ENCODE measurements around the gene BCL2L12. TPM values are rescaled to one million over a fixed set of nuclear protein-coding genes. Genes with fewer than 3 reads are reported as not detected.
A peak's percentile ranks its signal among the peaks of the same experiment; 100 is the strongest.

The BCL2L12 gene
- total and polyA plus RNA-seq, 2 donors (not counting 3 experiments of a cell fraction or from before 2014, with no cell fraction given): 49.8 to 58.5 TPM

GRCh38 chr19:49690079-49690655 lies 24.4 kb downstream of the BCL2L12 start:
- Histone ChIP-seq H3K79me2 (ENCODE audit: control insufficient read depth, insufficient read depth, low read length) (no peaks in the 10 kb centered on the region), H3K36me3 (ENCODE audit: control insufficient read depth in 2 of 2, extremely low read depth in 1 of 2, insufficient read depth in 2 of 2, low read length in 2 of 2) (peaks cover 2 to 14% of the 10 kb centered on the region in 2 experiments), H3K27ac (ENCODE audit: insufficient read depth, low read depth, low read length) (no peak overlapping the region), H3K9ac (replicated peaks; ENCODE audit: extremely low read depth, insufficient read depth, low read length) (peak overlapping the region; percentile 7), H3K9me3 (replicated peaks; ENCODE audit: control insufficient read depth, insufficient read depth, low read length) (no peaks in the 10 kb centered on the region), H3K4me2 (ENCODE audit: insufficient read depth, low read length) (peak overlapping the region; percentile 65), H3K4me1 (ENCODE audit: control insufficient read depth, extremely low read depth, insufficient read depth, low read length) (peaks cover 40% of the 10 kb centered on the region), H3K4me3 (replicated peaks in 1 of 3; ENCODE audit: insufficient read depth in 1 of 3, low read depth in 1 of 3, low read length in 3 of 3) (peak overlapping the region; percentile 12 to 74 (median 56)), H2AFZ (ENCODE audit: low read depth, low read length) (peak overlapping the region; percentile 20), H4K20me1 (replicated peaks; ENCODE audit: control insufficient read depth, extremely low read depth, insufficient read depth, low read length) (no peaks in the 10 kb centered on the region), H3K27me3 (ENCODE audit: control insufficient read depth in 2 of 2, insufficient read depth in 2 of 2, low read length in 2 of 2) (no peaks in the 10 kb centered on the region), H3K9me1 (replicated peaks; ENCODE audit: control insufficient read depth, extremely low read depth, insufficient read depth, low read length) (no peaks in the 10 kb centered on the region)
- intact Hi-C loops (cut with micrococcal nuclease): loop anchor here (2.0 kb wide), 1 partner anchor 27 kb away; no protein-coding TSS in a partner anchor
- dilution Hi-C loops (cut with MboI; ENCODE audit: extremely low pct_ligation_motif_present, low sequenced_read_pairs): no loop called here
- no TSS peak for BruUV-seq (replicated peaks)
- no peak for TF ChIP-seq FOS (IDR thresholded peaks at IDR 0.05; ENCODE audit: borderline replicate concordance, insufficient read depth, low read length)
- TF ChIP-seq MYC (IDR thresholded peaks at IDR 0.05; ENCODE audit: low read depth, low read length): no peak
- no peak for TF ChIP-seq CTCF (IDR thresholded peaks at IDR 0.05; ENCODE audit: extremely low read depth in 1 of 2, insufficient read depth in 1 of 2, low read depth in 1 of 2, low read length in 2 of 2)
- TF ChIP-seq MAX (IDR thresholded peaks at IDR 0.05; ENCODE audit: insufficient read depth, insufficient read length): no peak
- peak; percentile 25 for TF ChIP-seq POLR2A (IDR thresholded peaks at IDR 0.05; ENCODE audit: low read depth, low read length)
- TF ChIP-seq POLR2AphosphoS5 (IDR thresholded peaks at IDR 0.05; ENCODE audit: insufficient read depth, low read depth, low read length): no peak
- no peak for TF ChIP-seq EZH2 (IDR thresholded peaks at IDR 0.05; ENCODE audit: borderline replicate concordance, low read depth, low read length, severe bottlenecking)
- TF ChIP-seq JUN (IDR thresholded peaks at IDR 0.05; ENCODE audit: borderline replicate concordance, insufficient read depth, insufficient read length, low read depth): no peak
- POLR2A ChIA-PET: no interaction called here
- CTCF ChIA-PET: interaction anchor here (0.9 to 2.9 kb wide), 4 partner anchors 9 to 110 kb away, joined by 3 to 9 read pairs (median 3); partner anchors contain the start of gene NOSIP
- FAIRE-seq (peak; percentile 24), DNase-seq (ENCODE audit: low read depth, low spot score) (no peak)

All from endothelial cell of umbilical vein (primary cell).